H1 (cell line): ENCODE results near the gene MYDGF. TPM values are rescaled to one million over a fixed set of nuclear protein-coding genes. Genes with fewer than 3 reads are reported as not detected.
A peak's percentile ranks its signal among the peaks of the same experiment; 100 is the strongest.

ENCODE experiments used
- ATF2 ChIP-seq: IDR thresholded peaks from 2 replicates; pipeline ENCODE4 v1.6.1; 2012; ENCODE audit warnings: low read length, inconsistent platforms
- CBX5 ChIP-seq: fragments of 300-800, 300-1000 bp; sonication (generic); IDR thresholded peaks from 2 replicates; pipeline ENCODE4 v1.7.1; 2016; ENCODE audit warnings: antibody characterized with exemption, low read length, low read depth
- CEBPB ChIP-seq: IDR thresholded peaks from 2 replicates; pipeline ENCODE4 v1.6.1; 2012; ENCODE audit warnings: low read depth, low read length
- CREB1 ChIP-seq: IDR thresholded peaks from 2 replicates; pipeline ENCODE4 v1.6.1; 2012; ENCODE audit warnings: inconsistent platforms
- GABPA ChIP-seq: IDR thresholded peaks from 2 replicates; pipeline ENCODE4 v1.6.1; 2011; ENCODE audit warnings: mild to moderate bottlenecking, low read length, moderate library complexity, borderline replicate concordance; ENCODE audit not compliant: insufficient read depth
- HDAC2 ChIP-seq, 2 experiments: fragments of 300-600 bp in 1 of 2; sonication (generic) in 1 of 2; IDR thresholded peaks; 2 replicates each; pipeline ENCODE4 v1.6.1; 2011 to 2012; ENCODE audit warnings: low read depth in 2 of 2, low read length in 2 of 2, mild to moderate bottlenecking in 2 of 2, moderate library complexity in 2 of 2, borderline replicate concordance in 1 of 2, inconsistent platforms in 1 of 2
- NANOG ChIP-seq: IDR thresholded peaks from 2 replicates; pipeline ENCODE4 v1.6.1; 2011; ENCODE audit warnings: low read length, low read depth, mild to moderate bottlenecking, inconsistent platforms; ENCODE audit not compliant: insufficient read depth, poor library complexity, severe bottlenecking
- RBBP5 ChIP-seq: IDR thresholded peaks from 2 replicates; pipeline ENCODE4 v1.7.1; 2012; ENCODE audit warnings: low read depth, mild to moderate bottlenecking, inconsistent platforms, low read length, moderate library complexity, borderline replicate concordance
- SIN3A ChIP-seq, 2 experiments: IDR thresholded peaks in 1 of 2; conservative IDR thresholded peaks in 1 of 2; 2 replicates each; pipeline ENCODE4 v1.6.1; 2011 to 2012; ENCODE audit warnings: low read length in 2 of 2, improper control_type of control experiment in 1 of 2, low read depth in 1 of 2, mild to moderate bottlenecking in 1 of 2
- SIRT6 ChIP-seq: IDR thresholded peaks from one replicate; pipeline ENCODE4 v1.7.1; 2012; ENCODE audit warnings: low read length, inconsistent platforms
- SIX5 ChIP-seq: IDR thresholded peaks from 2 replicates; pipeline ENCODE4 v1.6.1; 2011; ENCODE audit warnings: mild to moderate bottlenecking, low read depth, low read length
- SUZ12 ChIP-seq: fragments of 200-600 bp; sonication (generic); IDR thresholded peaks from 2 replicates; pipeline ENCODE4 v1.6.1; 2012; ENCODE audit warnings: mild to moderate bottlenecking, inconsistent platforms, low read length, moderate library complexity, mixed read lengths
- TBP ChIP-seq: IDR thresholded peaks from 2 replicates; pipeline ENCODE4 v1.6.1; 2011; ENCODE audit warnings: low read depth, low read length, improper control_type of control experiment
- polyA plus RNA-seq, 7 experiments: library from polyadenylated mRNA; depleted of rRNA in 3 of 7; stranded (reverse) in 5 of 7; unstranded in 2 of 7; fragments of >200 nt in 5 of 7; fragments of 200-250 nt in 2 of 7; gene quantifications; 1 replicate in 5 of 7; 2 replicates in 1 of 7; 4 replicates in 1 of 7; pipeline versions ENCODE4 v1.2.1 to v1.2.3, GENCODE V29; 2011 to 2013; ENCODE audit warnings: missing spikeins in 2 of 7, mixed read lengths in 2 of 7
- total RNA-seq: library from RNA; stranded (reverse); fragmentation: NEBNext Ultra II Directional; extraction: Animal tissue kit (Norgen Biotek cat#: 25700); gene quantifications from 2 replicates; pipeline ENCODE4 v1.2.1, GENCODE V29; 2021
- TF ChIP-seq, protein P1 (sequence below), 3 experiments: IDR thresholded peaks; 1 replicate in 2 of 3; 2 replicates in 1 of 3; pipeline versions ENCODE4 v1.5.1 to v1.6.1; 2011; ENCODE audit warnings: low read length in 3 of 3, mild to moderate bottlenecking in 3 of 3, inconsistent platforms in 2 of 3, low read depth in 1 of 3, moderate library complexity in 1 of 3; ENCODE audit not compliant: insufficient read depth in 1 of 3; ENCODE audit errors: control extremely low read depth in 1 of 3

The MYDGF gene
- total and polyA plus RNA-seq, 2 of the 8 experiments (the other 6 are each of a cell fraction or from before 2014, with no cell fraction given) = 40.6 to 51.1 TPM

GRCh38 chr19:4633140-4633967 is 36.8 kb downstream of the MYDGF start (continued):
- 0 out of 4 replicates have a peak, but pooled peaks of 1 of the 2 experiments have one; percentile 26 for TF ChIP-seq SIN3A (conservative IDR thresholded peaks at IDR 0.05 in 1 of 2, IDR thresholded peaks at IDR 0.05 in 1 of 2; ENCODE audit: low read depth in 1 of 2, low read length in 2 of 2)
- TF ChIP-seq SIRT6 = no peak
- TF ChIP-seq CEBPB = no peak
- no peak for TF ChIP-seq SUZ12
- 0 out of 2 replicates have a peak, but pooled peaks have one; percentile 36 for TF ChIP-seq CREB1
- TF ChIP-seq, protein P1, sequence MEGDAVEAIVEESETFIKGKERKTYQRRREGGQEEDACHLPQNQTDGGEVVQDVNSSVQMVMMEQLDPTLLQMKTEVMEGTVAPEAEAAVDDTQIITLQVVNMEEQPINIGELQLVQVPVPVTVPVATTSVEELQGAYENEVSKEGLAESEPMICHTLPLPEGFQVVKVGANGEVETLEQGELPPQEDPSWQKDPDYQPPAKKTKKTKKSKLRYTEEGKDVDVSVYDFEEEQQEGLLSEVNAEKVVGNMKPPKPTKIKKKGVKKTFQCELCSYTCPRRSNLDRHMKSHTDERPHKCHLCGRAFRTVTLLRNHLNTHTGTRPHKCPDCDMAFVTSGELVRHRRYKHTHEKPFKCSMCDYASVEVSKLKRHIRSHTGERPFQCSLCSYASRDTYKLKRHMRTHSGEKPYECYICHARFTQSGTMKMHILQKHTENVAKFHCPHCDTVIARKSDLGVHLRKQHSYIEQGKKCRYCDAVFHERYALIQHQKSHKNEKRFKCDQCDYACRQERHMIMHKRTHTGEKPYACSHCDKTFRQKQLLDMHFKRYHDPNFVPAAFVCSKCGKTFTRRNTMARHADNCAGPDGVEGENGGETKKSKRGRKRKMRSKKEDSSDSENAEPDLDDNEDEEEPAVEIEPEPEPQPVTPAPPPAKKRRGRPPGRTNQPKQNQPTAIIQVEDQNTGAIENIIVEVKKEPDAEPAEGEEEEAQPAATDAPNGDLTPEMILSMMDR (IDR thresholded peaks at IDR 0.05; ENCODE audit: control extremely low read depth in 1 of 3, insufficient read depth in 1 of 3, low read depth in 1 of 3, low read length in 3 of 3) = peak; percentile 82 to 99 (median 99)
- TF ChIP-seq TBP = 0 out of 2 replicates have a peak, but pooled peaks have one; percentile 15
- TF ChIP-seq NANOG = no peak
- no peak for TF ChIP-seq RBBP5
- peak in 1 of 2 experiments; percentile 100; a peak in 2 of 4 replicates for TF ChIP-seq HDAC2 (IDR thresholded peaks at IDR 0.05; ENCODE audit: borderline replicate concordance in 1 of 2, low read depth in 2 of 2, low read length in 2 of 2)
- no peak for TF ChIP-seq CBX5
- TF ChIP-seq GABPA = peak; percentile 61; the same call in 1 of the 2 replicates
- TF ChIP-seq SIX5 = no peak
- TF ChIP-seq ATF2 = no peak
